AG09309 (cell line): Measurements from ENCODE around the gene IL12RB1.
A peak's percentile ranks its signal among the peaks of the same experiment; 100 is the strongest.

Source experiments
- DNase-seq: peaks from one replicate; pipeline ENCODE4 v3.0.0-alpha.2; 2010; ENCODE audit warnings: low read depth
- H3K4me3 ChIP-seq: 2 replicates; pipeline ENCODE4 v1.5.1; 2011; ENCODE audit warnings: mild to moderate bottlenecking, low read depth, low read length, moderate library complexity; ENCODE audit not compliant: control insufficient read depth
- TF ChIP-seq, protein P1 (sequence below): IDR thresholded peaks from 2 replicates; pipeline ENCODE4 v1.5.1; 2011; ENCODE audit warnings: mild to moderate bottlenecking, low read depth, low read length, inconsistent platforms; ENCODE audit not compliant: insufficient read depth, control insufficient read depth; ENCODE audit errors: missing control alignments

Gene IL12RB1

GRCh38 chr19:18053576-18054219, 33.0 kb downstream of the IL12RB1 start:
- DNase-seq, result no peak

GRCh38 chr19:18051887-18052286, 34.8 kb downstream of the IL12RB1 start:
- no peak for DNase-seq
- TF ChIP-seq, protein P1, sequence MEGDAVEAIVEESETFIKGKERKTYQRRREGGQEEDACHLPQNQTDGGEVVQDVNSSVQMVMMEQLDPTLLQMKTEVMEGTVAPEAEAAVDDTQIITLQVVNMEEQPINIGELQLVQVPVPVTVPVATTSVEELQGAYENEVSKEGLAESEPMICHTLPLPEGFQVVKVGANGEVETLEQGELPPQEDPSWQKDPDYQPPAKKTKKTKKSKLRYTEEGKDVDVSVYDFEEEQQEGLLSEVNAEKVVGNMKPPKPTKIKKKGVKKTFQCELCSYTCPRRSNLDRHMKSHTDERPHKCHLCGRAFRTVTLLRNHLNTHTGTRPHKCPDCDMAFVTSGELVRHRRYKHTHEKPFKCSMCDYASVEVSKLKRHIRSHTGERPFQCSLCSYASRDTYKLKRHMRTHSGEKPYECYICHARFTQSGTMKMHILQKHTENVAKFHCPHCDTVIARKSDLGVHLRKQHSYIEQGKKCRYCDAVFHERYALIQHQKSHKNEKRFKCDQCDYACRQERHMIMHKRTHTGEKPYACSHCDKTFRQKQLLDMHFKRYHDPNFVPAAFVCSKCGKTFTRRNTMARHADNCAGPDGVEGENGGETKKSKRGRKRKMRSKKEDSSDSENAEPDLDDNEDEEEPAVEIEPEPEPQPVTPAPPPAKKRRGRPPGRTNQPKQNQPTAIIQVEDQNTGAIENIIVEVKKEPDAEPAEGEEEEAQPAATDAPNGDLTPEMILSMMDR, result no peak
- H3K4me3 ChIP-seq, result no peak overlapping the region

More at GRCh38 chr19:18053576-18054219, 33.0 kb downstream of the IL12RB1 start:
- TF ChIP-seq, protein P1, result no peak
- H3K4me3 ChIP-seq, result no peak overlapping the region

- TF ChIP-seq, protein P1, result no peak
- no peak for DNase-seq
- H3K4me3 ChIP-seq, result no peak overlapping the region
Measured at GRCh38 chr19:18049385-18049784, 37.3 kb downstream of the IL12RB1 start.

- no peak overlapping the region for H3K4me3 ChIP-seq
- TF ChIP-seq, protein P1, result no peak
- peak; percentile 41 for DNase-seq
Measured at GRCh38 chr19:18046059-18046718, 40.5 kb downstream of the IL12RB1 start.

DNA sequence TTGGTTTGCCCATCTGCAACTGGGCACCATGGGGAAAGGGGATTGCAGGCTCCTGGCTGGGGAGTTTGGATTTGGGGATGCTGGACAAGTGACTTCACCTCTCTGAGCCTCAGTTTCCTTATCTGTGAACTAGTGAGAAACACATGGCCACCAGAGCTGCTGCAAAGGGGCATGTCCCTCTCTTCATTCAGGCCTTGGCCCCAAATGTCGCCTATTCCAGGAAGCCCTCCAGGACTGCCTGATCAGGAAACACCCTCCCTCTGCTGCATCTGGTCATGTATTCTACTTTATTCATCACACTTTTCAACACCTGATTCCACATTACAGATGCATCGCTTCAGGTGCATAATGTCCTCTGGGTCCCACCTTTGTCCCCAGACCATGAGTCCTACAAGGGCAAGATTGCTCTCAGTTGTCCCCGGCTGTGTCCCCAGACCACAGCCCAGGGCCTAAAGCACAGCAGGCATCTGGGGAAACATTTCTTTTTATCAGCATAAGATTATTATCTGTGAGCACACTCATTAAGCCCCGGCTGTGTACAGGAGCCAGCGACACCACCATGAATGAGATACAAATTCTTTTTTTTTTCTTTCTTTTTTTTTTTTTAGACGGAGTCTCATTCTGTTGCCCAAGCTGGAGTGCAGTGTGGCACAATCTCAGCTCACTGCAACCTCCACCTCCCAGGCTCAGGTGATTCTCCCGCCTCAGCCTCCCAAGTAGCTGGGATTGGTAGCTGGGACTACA, 41.3 kb downstream of the IL12RB1 start:
- no peak for DNase-seq
- peak overlapping the region; percentile 36 for H3K4me3 ChIP-seq
- TF ChIP-seq, protein P1, result no peak

GRCh38 chr19:18044825-18045304, 41.9 kb downstream of the IL12RB1 start:
- TF ChIP-seq, protein P1, result no peak
- peak overlapping the region; percentile 36 for H3K4me3 ChIP-seq
- DNase-seq, result peak; percentile 38
